ENCODE measurements around the gene FUT8. TPM values are rescaled to one million over a fixed set of nuclear protein-coding genes. Genes with fewer than 3 reads are reported as not detected.
A peak's percentile ranks its signal among the peaks of the same experiment; 100 is the strongest.

The FUT8 gene
- total and polyA plus RNA-seq, 2 of the 8 experiments (the other 6 are each of a cell fraction or from before 2014, with no cell fraction given): 10.5 to 25.1 TPM

- Histone ChIP-seq H3K79me2 (ENCODE audit: control insufficient read depth in 1 of 2, insufficient read depth in 2 of 2, low read length in 2 of 2) (0 out of 4 replicates have a peak, but pooled peaks cover 0 to 3% of the 10 kb centered on the region in 2 experiments), H2AK5ac (ENCODE audit: low read depth, low read length) (no peak overlapping the region), H4K91ac (replicated peaks; ENCODE audit: insufficient read length, low read length) (peak overlapping the region; percentile 0), H2AFZ (ENCODE audit: low read length) (no peak overlapping the region), H3K4me1 (replicated peaks in 1 of 4; ENCODE audit: control insufficient read depth in 3 of 4, insufficient read depth in 4 of 4, low read length in 3 of 4) (peaks cover 0 to 10% (median 4%) of the 10 kb centered on the region in 4 experiments; a peak in 4 of 7 replicates), H4K5ac (ENCODE audit: insufficient read length, low read depth, low read length) (peak overlapping the region; percentile 10), H3K27ac (ENCODE audit: low read depth, low read length) (no peak overlapping the region), H3K4me2 (ENCODE audit: insufficient read depth in 1 of 2, low read depth in 2 of 2, low read length in 2 of 2) (no peak overlapping the region), H3K23ac (ENCODE audit: insufficient read length) (no peak overlapping the region), H2BK120ac (replicated peaks; ENCODE audit: low read depth, low read length) (peak overlapping the region; percentile 2), H3K23me2 (ENCODE audit: low read depth, low read length) (no peaks in the 10 kb centered on the region), H4K20me1 (replicated peaks in 1 of 2; ENCODE audit: control insufficient read depth in 1 of 2, insufficient read depth in 2 of 2, low read length in 2 of 2) (no peaks in the 10 kb centered on the region), H2BK5ac (ENCODE audit: low read depth, low read length) (no peak overlapping the region), H3K9ac (replicated peaks in 1 of 4; ENCODE audit: extremely low read depth in 1 of 4, low read depth in 3 of 4, low read length in 3 of 4) (peak overlapping the region in 1 of 4 experiments; percentile 49; a peak in 1 of 7 replicates), H3K79me1 (ENCODE audit: low read depth, low read length) (no peaks in the 10 kb centered on the region), H3K56ac (replicated peaks; ENCODE audit: insufficient read length, low read depth, low read length) (no peak overlapping the region), H2BK20ac (ENCODE audit: low read length) (no peak overlapping the region), H3K4ac (replicated peaks; ENCODE audit: insufficient read length, low read depth, low read length) (no peak overlapping the region), H3K14ac (ENCODE audit: insufficient read length) (no peak overlapping the region), H3K9me3 (ENCODE audit: insufficient read depth in 2 of 2, low read depth in 1 of 2, low read length in 1 of 2) (no peaks in the 10 kb centered on the region), H3K27me3 (replicated peaks in 1 of 4; ENCODE audit: control insufficient read depth in 3 of 4, extremely low read depth in 1 of 4, insufficient read depth in 3 of 4, low read length in 3 of 4) (no peaks in the 10 kb centered on the region), H2BK12ac (ENCODE audit: low read depth, low read length) (0 out of 2 replicates have a peak overlapping the region, but pooled peaks have one; percentile 6), H4K8ac (ENCODE audit: extremely low read depth, insufficient read depth, low read length) (no peak overlapping the region), H3K36me3 (ENCODE audit: control insufficient read depth in 2 of 4, insufficient read depth in 4 of 4, low read length in 3 of 4) (no peaks in the 10 kb centered on the region), H3K18ac (ENCODE audit: extremely low read depth, low read length) (peak overlapping the region; percentile 60; the same call in 1 of the 2 replicates), H3K4me3 (ENCODE audit: extremely low read depth in 1 of 4, insufficient read depth in 2 of 4, low read depth in 3 of 4, low read length in 4 of 4) (no peak overlapping the region), H2BK15ac (ENCODE audit: low read length) (no peak overlapping the region)
- DNase-seq (ENCODE audit: low read depth in 1 of 2, low spot score in 2 of 2) (no peak), FAIRE-seq (no peak)
- WGBS, 2 experiments (ENCODE audit: extremely low coverage in 1 of 2, insufficient coverage in 1 of 2, insufficient read length in 1 of 2, insufficient replicate concordance in 2 of 2, low coverage in 1 of 2, low lambda C conversion rate in 2 of 2, missing lambda C conversion rate in 1 of 2): 80% methylated on average over 4 of the region's 4 CpGs; no CpG with 5 or more reads in 1 of the 2 experiments
- ChIA-PET CTCF (ENCODE audit: partially characterized antibody) (interaction anchor here (0.9 to 1.3 kb wide), 3 partner anchors 185 to 319 kb away, joined by 3 read pairs; no protein-coding TSS in a partner anchor), POLR2A (ENCODE audit: partially characterized antibody) (no interaction called here)
- no peak for TF ChIP-seq CREB1 (IDR thresholded peaks at IDR 0.05)
Measured at GRCh38 chr14:65482757-65483438, 70.4 kb downstream of the FUT8 start.

All from H1 (cell line).